GM23248 (cell line): ENCODE measurements around the gene ZNF576. TPM values are rescaled to one million over a fixed set of nuclear protein-coding genes. Genes with fewer than 3 reads are reported as not detected.

Source experiments
- DNase-seq: peaks from one replicate; pipeline ENCODE4 v3.0.0-alpha.2; 2015
- H2AFZ ChIP-seq: fragments of 200-600 bp; sonication (generic); 2 replicates; pipeline ENCODE4 v1.6.1; 2016; ENCODE audit warnings: antibody characterized with exemption
- H3F3A ChIP-seq: fragments of 200-600 bp; sonication (generic); 2 replicates; pipeline ENCODE4 v1.6.1; 2016; ENCODE audit warnings: mild to moderate bottlenecking, antibody characterized with exemption, mixed run types; ENCODE audit not compliant: insufficient read depth
- H3K27ac ChIP-seq: fragments of 200-600 bp; sonication (generic); 2 replicates; pipeline ENCODE4 v1.5.1; 2016; ENCODE audit warnings: mild to moderate bottlenecking
- H3K27me3 ChIP-seq: fragments of 200-600 bp; sonication (generic); replicated peaks from 2 replicates; pipeline ENCODE4 v1.6.1; 2016; ENCODE audit warnings: mild to moderate bottlenecking; ENCODE audit not compliant: insufficient read depth
- H3K36me3 ChIP-seq: fragments of 200-600 bp; sonication (generic); 2 replicates; pipeline ENCODE4 v1.6.1; 2016; ENCODE audit warnings: low read depth, mild to moderate bottlenecking
- H3K4me1 ChIP-seq: fragments of 200-600 bp; sonication (generic); 2 replicates; pipeline ENCODE4 v1.6.1; 2016; ENCODE audit warnings: mild to moderate bottlenecking; ENCODE audit not compliant: insufficient read depth
- H3K4me2 ChIP-seq: fragments of 200-600 bp; sonication (generic); one replicate; pipeline ENCODE4 v1.6.1; 2016; ENCODE audit warnings: mild to moderate bottlenecking; ENCODE audit not compliant: unreplicated experiment
- H3K4me3 ChIP-seq: fragments of 200-600 bp; sonication (generic); 2 replicates; pipeline ENCODE4 v1.5.1; 2016; ENCODE audit warnings: mild to moderate bottlenecking
- H3K79me2 ChIP-seq: fragments of 200-600 bp; sonication (generic); 2 replicates; pipeline ENCODE4 v1.6.1; 2016; ENCODE audit warnings: mild to moderate bottlenecking; ENCODE audit not compliant: insufficient read depth
- H3K9ac ChIP-seq: fragments of 200-600 bp; sonication (generic); 2 replicates; pipeline ENCODE4 v1.6.1; 2016; ENCODE audit warnings: mild to moderate bottlenecking
- H3K9me2 ChIP-seq: fragments of 200-600 bp; sonication (generic); 2 replicates; pipeline ENCODE4 v1.6.1; 2016; ENCODE audit warnings: mixed run types, mild to moderate bottlenecking, moderate library complexity; ENCODE audit not compliant: insufficient read depth
- H3K9me3 ChIP-seq: fragments of 200-600 bp; sonication (generic); one replicate; pipeline ENCODE4 v1.6.1; 2017; ENCODE audit warnings: low read depth
- H4K20me1 ChIP-seq: fragments of 200-600 bp; sonication (generic); 2 replicates; pipeline ENCODE4 v1.6.0; 2016; ENCODE audit not compliant: insufficient read depth
- EZH2 ChIP-seq: fragments of 200-600 bp; sonication (generic); IDR thresholded peaks from 2 replicates; pipeline ENCODE4 v1.6.1; 2018; ENCODE audit warnings: antibody characterized with exemption, mild to moderate bottlenecking; ENCODE audit not compliant: insufficient read depth, poor library complexity, severe bottlenecking
- EZH2phosphoT487 ChIP-seq: fragments of 200-600 bp; sonication (generic); IDR thresholded peaks from 2 replicates; pipeline ENCODE4 v1.6.1; 2018; ENCODE audit warnings: antibody characterized with exemption, moderate library complexity, mild to moderate bottlenecking, low read depth; ENCODE audit not compliant: insufficient read depth
- WGBS, 2 experiments: methylation state at CpG; one replicate each; pipeline ENCODE4 v1.1.6; 2015 to 2017; ENCODE audit warnings: low lambda C conversion rate in 2 of 2, low coverage in 1 of 2; ENCODE audit errors: missing lambda C conversion rate in 2 of 2; 5-methylcytosine and 5-hydroxymethylcytosine counted together
- in situ Hi-C: fragments of 300-500 bp; cut with MboI; formaldehyde crosslinking; loops from 2 replicates; pipeline ENCODE4 v1.15.0; 2020
- polyA plus RNA-seq: library from polyadenylated mRNA; unstranded; fragments of >200 nt; fragmentation: Nextera tagmentation; extraction: Ambion mirVana; gene quantifications from 2 replicates; pipeline ENCODE4 v1.2.1, GENCODE V29; 2016
- total RNA-seq: library from RNA; depleted of rRNA; stranded (reverse); fragments of >200 nt; shearing (Covaris generic); gene quantifications from 2 replicates; pipeline ENCODE4 v1.2.3, GENCODE V29; 2014

Gene ZNF576
- total and polyA plus RNA-seq, 2 experiments from 2014 or later = 11.7 to 19.3 TPM

- no peak overlapping the region for H3K4me2 ChIP-seq
- no peaks in the 10 kb centered on the region for H4K20me1 ChIP-seq
- no peak overlapping the region for H3K27ac ChIP-seq
- no peak overlapping the region for H2AFZ ChIP-seq
- 0 out of 2 replicates have a peak, but pooled peaks cover 7% of the 10 kb centered on the region for H3K27me3 ChIP-seq
- H3K79me2 ChIP-seq = no peaks in the 10 kb centered on the region
- no peaks in the 10 kb centered on the region for H3F3A ChIP-seq
- H3K36me3 ChIP-seq = no peaks in the 10 kb centered on the region
- H3K4me1 ChIP-seq = no peaks in the 10 kb centered on the region
- no peak overlapping the region for H3K9ac ChIP-seq
- DNase-seq = no peak
- no peak overlapping the region for H3K4me3 ChIP-seq
- 58 to 64% methylated on average over 3 of the region's 3 CpGs for WGBS, 2 experiments
- no peaks in the 10 kb centered on the region for H3K9me2 ChIP-seq
- TF ChIP-seq EZH2phosphoT487 = no peak
- no peak for TF ChIP-seq EZH2
- in situ Hi-C loops = no loop called here
- no peaks in the 10 kb centered on the region for H3K9me3 ChIP-seq
These were observed 32.4 kb downstream of the ZNF576 start for GRCh38 chr19:43628646-43629326.

- Histone ChIP-seq H3K27ac (no peak overlapping the region), H2AFZ (no peak overlapping the region), H3K9me3 (no peaks in the 10 kb centered on the region), H3K9ac (no peak overlapping the region), H3F3A (no peaks in the 10 kb centered on the region), H3K27me3 (0 out of 2 replicates have a peak, but pooled peaks cover 7% of the 10 kb centered on the region), H3K9me2 (no peaks in the 10 kb centered on the region), H4K20me1 (no peaks in the 10 kb centered on the region), H3K4me2 (no peak overlapping the region), H3K4me1 (peaks cover 15% of the 10 kb centered on the region), H3K79me2 (no peaks in the 10 kb centered on the region), H3K36me3 (no peaks in the 10 kb centered on the region), H3K4me3 (no peak overlapping the region)
- TF ChIP-seq EZH2 (no peak), EZH2phosphoT487 (no peak)
- in situ Hi-C loops = no loop called here
- 53 to 62% methylated on average over 5 of the region's 5 CpGs for WGBS, 2 experiments
- no peak for DNase-seq
These were observed 35.1 kb downstream of the ZNF576 start for GRCh38 chr19:43631491-43631890.

GRCh38 chr19:43633520-43633919, 37.1 kb downstream of the ZNF576 start:
- Histone ChIP-seq H3K9ac (no peak overlapping the region), H3K9me2 (no peaks in the 10 kb centered on the region), H3K79me2 (no peaks in the 10 kb centered on the region), H3K4me3 (no peak overlapping the region), H4K20me1 (no peaks in the 10 kb centered on the region), H3F3A (0 out of 2 replicates have a peak, but pooled peaks cover 10% of the 10 kb centered on the region), H3K9me3 (no peaks in the 10 kb centered on the region), H3K27me3 (peaks cover 13% of the 10 kb centered on the region), H3K4me1 (peaks cover 15% of the 10 kb centered on the region), H3K36me3 (no peaks in the 10 kb centered on the region), H3K4me2 (no peak overlapping the region), H3K27ac (no peak overlapping the region), H2AFZ (no peak overlapping the region)
- no peak for TF ChIP-seq EZH2
- no peak for TF ChIP-seq EZH2phosphoT487
- 77 to 78% methylated on average over 4 of the region's 4 CpGs for WGBS, 2 experiments
- no peak for DNase-seq
- in situ Hi-C loops = no loop called here

GRCh38 chr19:43634068-43634467, 37.7 kb downstream of the ZNF576 start:
- H3K27ac ChIP-seq = no peak overlapping the region
- H3K27me3 ChIP-seq = peaks cover 19% of the 10 kb centered on the region
- H3K4me2 ChIP-seq = no peak overlapping the region
- H3K36me3 ChIP-seq = no peaks in the 10 kb centered on the region
- 52 to 53% methylated on average over 5 of the region's 5 CpGs for WGBS, 2 experiments
- in situ Hi-C loops = no loop called here
- peaks cover 15% of the 10 kb centered on the region for H3K4me1 ChIP-seq
- no peaks in the 10 kb centered on the region for H4K20me1 ChIP-seq
- TF ChIP-seq EZH2phosphoT487 = no peak
- TF ChIP-seq EZH2 = no peak
- no peak overlapping the region for H2AFZ ChIP-seq
- H3K9ac ChIP-seq = no peak overlapping the region
- no peaks in the 10 kb centered on the region for H3K9me3 ChIP-seq
- 0 out of 2 replicates have a peak, but pooled peaks cover 10% of the 10 kb centered on the region for H3F3A ChIP-seq
- no peaks in the 10 kb centered on the region for H3K79me2 ChIP-seq
- no peak overlapping the region for H3K4me3 ChIP-seq
- DNase-seq = no peak
- no peaks in the 10 kb centered on the region for H3K9me2 ChIP-seq
